Mucosa of rectum (tissue), 2 donors: ENCODE results near the gene RPS5.
"Not testable (repeated sequence)": the region's sequence is repeated elsewhere in the genome, so short reads cannot be mapped to it uniquely, and the experiment has no call there.

ENCODE experiments used
- H3K27ac ChIP-seq, 2 donors: one replicate each; pipeline ENCODE4 v1.7.0; 2013; ENCODE audit warnings: inconsistent platforms in 2 of 2, low read depth in 2 of 2, low read length in 2 of 2
- H3K27me3 ChIP-seq, 2 donors: one replicate each; pipeline ENCODE4 v1.7.0; 2013; ENCODE audit warnings: low read length in 2 of 2; ENCODE audit not compliant: control insufficient read depth in 2 of 2, insufficient read depth in 2 of 2
- H3K36me3 ChIP-seq, 2 donors: one replicate each; pipeline ENCODE4 v1.7.0; 2013; ENCODE audit warnings: low read length in 2 of 2; ENCODE audit not compliant: control insufficient read depth in 2 of 2, insufficient read depth in 2 of 2
- H3K4me1 ChIP-seq, 2 donors: one replicate each; pipeline ENCODE4 v1.7.0; 2013; ENCODE audit warnings: low read length in 2 of 2, mild to moderate bottlenecking in 1 of 2; ENCODE audit not compliant: control insufficient read depth in 2 of 2, insufficient read depth in 2 of 2
- H3K4me3 ChIP-seq, 2 donors: one replicate each; pipeline ENCODE4 v1.7.0; 2013; ENCODE audit warnings: low read length in 2 of 2
- H3K9ac ChIP-seq, 2 donors: one replicate each; pipeline ENCODE4 v1.7.0; 2013; ENCODE audit warnings: low read length in 2 of 2, low read depth in 1 of 2, mild to moderate bottlenecking in 1 of 2
- H3K9me3 ChIP-seq, 2 donors: one replicate each; pipeline ENCODE4 v1.7.0; 2013; ENCODE audit warnings: low read length in 2 of 2; ENCODE audit not compliant: control insufficient read depth in 2 of 2
- donor health status: healthy.
- donor health status: Normal muscosa, but diverticular disease.

The RPS5 gene

GRCh38 chr19:58374200-58374599 is 12.9 kb upstream of the RPS5 start:
- Histone ChIP-seq H3K27me3 (no peaks in the 10 kb centered on the region), H3K27ac (no peak overlapping the region), H3K9me3 (no peaks in the 10 kb centered on the region), H3K4me3 (no peak overlapping the region), H3K9ac (no peak overlapping the region), H3K36me3 (peaks cover 0 to 3% of the 10 kb centered on the region in 2 donors), H3K4me1 (no peaks in the 10 kb centered on the region)

GRCh38 chr19:58376724-58377123 is 10.3 kb upstream of the RPS5 start:
- not testable (repeated sequence) for H3K9me3 ChIP-seq, H3K36me3 ChIP-seq, H3K27ac ChIP-seq, H3K27me3 ChIP-seq, H3K9ac ChIP-seq, H3K4me3 ChIP-seq
- H3K4me1 ChIP-seq: peaks cover 7 to 15% of the 10 kb centered on the region in 2 donors

GRCh38 chr19:58379246-58379645 is 7.8 kb upstream of the RPS5 start:
- no peaks in the 10 kb centered on the region for H3K9me3 ChIP-seq
- no peak overlapping the region for H3K4me3 ChIP-seq
- H3K4me1 ChIP-seq: peaks cover 13 to 15% of the 10 kb centered on the region in 2 donors
- no peaks in the 10 kb centered on the region for H3K27me3 ChIP-seq
- H3K36me3 ChIP-seq: no peaks in the 10 kb centered on the region
- H3K27ac ChIP-seq: no peak overlapping the region
- H3K9ac ChIP-seq: no peak overlapping the region

DNA sequence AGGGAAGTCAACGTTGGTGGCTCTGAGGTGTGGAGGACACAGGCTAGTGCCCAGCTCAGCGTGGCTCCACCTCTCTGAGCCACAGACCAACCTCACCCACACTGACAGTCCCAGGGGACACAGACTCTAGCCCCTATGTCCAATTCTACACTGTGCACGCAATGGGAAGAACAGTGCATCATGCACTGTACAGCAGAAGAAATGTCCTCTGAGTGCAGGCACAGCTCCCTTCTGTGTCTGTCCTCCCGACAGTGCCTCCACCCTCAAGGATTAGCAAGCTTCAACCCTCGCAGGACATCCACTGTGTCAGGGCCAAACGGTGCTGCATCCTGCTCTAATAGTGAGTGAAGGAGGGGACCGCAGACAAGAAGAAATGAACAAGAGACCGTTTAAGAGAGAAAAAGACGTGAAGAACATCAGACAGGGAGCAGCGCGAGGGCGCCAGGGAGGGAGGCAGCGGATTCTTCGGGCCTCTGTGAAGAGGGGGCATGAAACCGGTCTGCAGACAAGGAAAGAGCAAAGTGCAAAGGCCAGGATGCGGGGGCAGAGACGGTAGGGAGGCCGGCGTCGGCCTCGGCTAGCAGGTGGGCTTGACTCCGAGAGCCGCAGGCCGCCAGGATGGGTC is 6.9 kb upstream of the RPS5 start:
- Histone ChIP-seq H3K9me3 (no peaks in the 10 kb centered on the region), H3K4me1 (peaks cover 13 to 15% of the 10 kb centered on the region in 2 donors), H3K27me3 (no peaks in the 10 kb centered on the region), H3K36me3 (no peaks in the 10 kb centered on the region), H3K4me3 (peak overlapping the region; percentile 63 to 89), H3K27ac (peak overlapping the region; percentile 92 to 93), H3K9ac (peak overlapping the region; percentile 76 to 93)

DNA sequence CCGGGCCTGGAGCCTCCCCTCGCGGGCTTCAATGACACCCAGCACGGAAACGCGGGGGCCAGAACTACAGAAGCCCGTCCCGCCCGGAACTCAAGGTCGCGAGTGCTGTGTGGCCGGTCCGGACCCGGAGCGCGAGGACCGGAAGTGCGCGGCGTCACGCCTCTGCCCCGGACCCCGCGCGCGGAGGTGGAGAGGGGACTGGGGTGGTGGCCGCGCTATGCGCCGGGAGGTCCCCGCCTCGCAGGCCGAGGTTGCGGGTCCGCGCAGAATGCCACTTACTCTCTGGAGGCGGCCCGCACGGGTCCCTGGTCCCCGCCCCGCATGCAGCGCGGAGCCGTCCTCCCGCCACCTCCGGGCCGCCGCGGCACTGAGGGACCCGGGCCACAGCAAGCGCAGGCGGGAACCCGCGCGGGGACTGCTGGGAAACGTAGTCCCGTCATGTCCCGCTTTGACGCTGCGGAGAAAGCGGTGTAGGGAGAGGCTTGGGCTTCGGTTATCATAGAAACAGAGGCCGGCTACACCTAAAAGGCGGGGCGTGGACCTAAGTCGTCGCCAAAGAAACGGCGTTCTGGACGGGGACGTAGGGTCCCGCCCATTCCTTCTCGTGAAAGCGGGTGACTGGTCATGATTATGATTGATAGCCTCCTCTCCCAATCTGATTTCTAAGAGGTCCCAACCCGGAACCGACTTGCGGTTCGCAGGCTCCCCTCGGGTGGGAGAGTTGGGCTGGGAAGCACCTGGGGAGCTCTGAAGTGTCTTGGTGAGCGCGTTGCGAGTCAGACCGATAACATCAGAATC is 6.2 kb upstream of the RPS5 start, which contains the start of gene ZNF837:
Gene ZNF837, minus strand, starts transcription at position 369 of the 798 bp plus-strand sequence. CDS start 11,698 bp downstream, outside the sequence.
- Histone ChIP-seq H3K9ac (peak within 1 kb of the TSS; percentile 76 to 93), H3K9me3 (no peaks in the 10 kb centered on the region), H3K36me3 (no peaks in the 10 kb centered on the region), H3K27ac (peak within 1 kb of the TSS; percentile 92 to 93), H3K4me1 (peaks cover 20 to 21% of the 10 kb centered on the region in 2 donors), H3K4me3 (peak within 1 kb of the TSS; percentile 75 to 89), H3K27me3 (no peaks in the 10 kb centered on the region)

DNA sequence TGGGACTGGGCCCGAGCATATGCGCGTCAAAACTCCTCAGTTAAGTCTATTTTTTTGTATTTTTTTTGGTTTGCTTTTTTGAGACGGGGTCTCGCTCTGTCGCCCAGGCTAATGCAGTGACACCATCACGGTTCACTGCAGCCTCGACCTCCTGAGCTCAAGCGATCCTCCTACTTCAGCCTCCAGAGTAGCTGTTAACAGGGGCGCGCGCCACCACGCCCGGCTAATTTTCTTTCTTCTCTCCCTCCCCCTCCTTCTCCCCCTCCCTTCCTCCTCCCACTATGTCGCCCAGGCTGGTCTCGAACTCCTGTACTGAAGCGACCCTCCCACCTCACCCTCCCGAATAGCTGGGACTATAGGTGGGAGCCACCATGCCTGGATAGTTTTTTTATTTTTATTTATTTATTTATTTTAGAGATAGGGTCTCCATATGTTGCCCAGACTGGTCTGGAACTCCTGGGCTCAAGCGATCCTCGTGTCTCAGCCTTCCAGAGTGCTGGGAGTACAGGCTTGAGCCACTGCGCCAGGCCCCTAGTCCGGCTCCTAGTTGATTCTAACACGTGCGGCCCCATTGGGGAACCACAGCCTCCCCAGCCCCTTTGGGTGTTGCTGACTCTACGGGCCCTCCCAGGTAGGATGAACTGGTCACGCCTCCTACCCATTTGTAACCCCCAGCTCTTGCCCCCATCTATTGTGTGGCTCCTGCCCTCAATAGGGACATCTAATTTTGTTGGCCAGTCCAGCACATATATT is 5.4 kb upstream of the RPS5 start:
- no peaks in the 10 kb centered on the region for H3K27me3 ChIP-seq
- H3K36me3 ChIP-seq: no peaks in the 10 kb centered on the region
- H3K9ac ChIP-seq: peak overlapping the region; percentile 63 to 75
- peaks cover 24 to 26% of the 10 kb centered on the region in 2 donors for H3K4me1 ChIP-seq
- H3K9me3 ChIP-seq: no peaks in the 10 kb centered on the region
- peak overlapping the region; percentile 92 to 93 for H3K27ac ChIP-seq
- peak overlapping the region; percentile 75 to 89 for H3K4me3 ChIP-seq

DNA sequence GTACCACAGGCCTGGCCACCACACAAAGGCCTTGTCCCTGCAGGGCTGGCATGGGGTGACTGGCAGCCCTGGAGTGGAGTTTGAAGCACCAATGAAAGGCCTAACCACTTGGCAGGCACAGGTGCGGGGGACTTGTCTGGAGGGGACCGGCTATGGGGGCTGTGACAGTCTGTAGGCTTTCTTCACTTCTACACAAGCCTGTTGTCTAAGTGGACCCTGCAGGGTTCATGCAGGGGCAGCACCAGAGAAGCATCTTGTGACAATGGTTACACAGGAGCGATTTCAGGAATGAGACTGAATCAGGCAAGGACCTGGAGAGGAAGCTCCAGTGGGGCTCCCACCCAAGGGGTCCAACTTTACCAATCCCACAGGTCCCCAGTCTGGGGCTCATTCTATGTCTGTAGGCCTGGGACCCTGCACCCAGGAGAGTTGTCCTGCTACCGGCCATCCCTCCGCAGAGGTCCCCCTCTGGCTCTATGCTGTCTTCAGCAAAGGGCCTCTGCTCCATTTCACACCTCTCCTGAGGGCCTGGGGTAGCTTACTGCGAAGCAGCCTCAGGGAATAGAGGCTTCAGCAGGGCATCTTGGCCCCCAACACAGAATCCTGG is 4.0 kb upstream of the RPS5 start:
- H3K36me3 ChIP-seq: peaks cover under 1% of the 10 kb centered on the region in 2 donors
- no peaks in the 10 kb centered on the region for H3K9me3 ChIP-seq
- H3K4me3 ChIP-seq: no peak overlapping the region
- H3K27me3 ChIP-seq: no peaks in the 10 kb centered on the region
- H3K4me1 ChIP-seq: peaks cover 31 to 33% of the 10 kb centered on the region in 2 donors
- no peak overlapping the region for H3K9ac ChIP-seq
- no peak overlapping the region for H3K27ac ChIP-seq

DNA sequence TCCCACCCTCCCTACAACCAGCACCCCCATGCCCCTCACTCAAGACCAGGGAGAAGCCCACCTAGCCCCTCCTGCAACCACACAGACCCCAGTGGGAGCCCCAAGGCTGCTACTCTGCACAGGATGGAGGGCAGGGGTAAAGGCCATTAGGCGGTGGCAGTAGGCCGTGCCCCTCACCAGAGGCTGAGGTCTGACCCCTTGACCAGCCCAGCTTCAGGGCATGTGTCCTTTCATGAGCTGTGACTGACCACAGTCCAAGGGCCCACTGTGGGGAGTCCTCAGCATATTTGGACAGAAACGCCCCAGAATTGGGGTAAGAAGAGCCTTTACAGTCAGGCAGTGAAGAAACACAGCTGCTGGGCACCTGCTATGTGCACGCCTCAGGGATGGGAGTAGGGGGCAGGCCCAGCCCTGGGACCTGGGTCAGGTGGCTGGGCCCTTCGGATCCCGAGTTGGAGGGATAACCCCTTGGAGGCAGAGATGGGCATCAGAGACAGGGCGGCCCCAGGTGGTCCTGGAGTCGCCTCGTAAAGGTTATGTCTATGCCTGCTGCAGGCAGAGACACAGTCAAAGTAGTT is 1.7 kb upstream of the RPS5 start:
- H3K9me3 ChIP-seq: no peaks in the 10 kb centered on the region
- peak overlapping the region; percentile 77 to 80 for H3K4me3 ChIP-seq
- H3K27me3 ChIP-seq: no peaks in the 10 kb centered on the region
- H3K27ac ChIP-seq: peak overlapping the region; percentile 98
- peaks cover 23 to 31% of the 10 kb centered on the region in 2 donors for H3K4me1 ChIP-seq
- H3K36me3 ChIP-seq: peaks cover 4% of the 10 kb centered on the region in 2 donors
- peak overlapping the region; percentile 89 to 91 for H3K9ac ChIP-seq

DNA sequence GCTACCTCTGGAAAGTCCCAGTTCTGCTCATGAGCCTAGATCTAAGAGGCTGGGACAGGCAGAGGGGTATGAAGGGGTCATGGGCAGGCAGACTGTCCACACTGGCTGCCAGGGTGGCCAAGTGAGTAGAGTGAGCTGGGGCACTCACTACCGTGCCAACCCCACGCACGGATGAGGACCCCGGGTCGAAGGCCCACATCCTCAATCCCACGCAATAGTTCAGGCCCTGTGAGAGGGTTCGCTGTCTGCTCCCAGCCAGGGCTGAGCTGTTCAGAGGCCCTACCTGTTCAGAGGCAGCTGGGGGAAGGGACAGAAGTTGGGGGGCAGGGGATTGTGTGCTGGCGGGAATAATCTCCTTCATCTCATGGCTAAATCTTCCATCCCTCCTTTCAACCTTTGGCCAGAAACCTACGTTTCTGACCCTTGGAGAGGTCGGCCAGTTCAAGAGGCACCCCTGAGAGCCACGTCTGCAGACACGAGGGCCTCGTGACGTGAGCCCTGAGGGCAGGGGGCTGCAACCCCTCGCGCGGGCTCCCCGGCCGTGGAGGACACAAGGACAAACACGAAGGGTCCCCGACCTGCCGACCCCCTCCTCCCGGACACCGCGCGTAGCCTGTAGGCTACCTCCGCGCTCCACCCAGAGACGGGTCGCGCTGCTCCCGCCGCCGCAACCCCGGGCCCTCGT is 1.0 kb upstream of the RPS5 start:
- peaks cover 22 to 33% of the 10 kb centered on the region in 2 donors for H3K4me1 ChIP-seq
- peak overlapping the region; percentile 89 to 91 for H3K9ac ChIP-seq
- H3K36me3 ChIP-seq: peaks cover 4 to 11% of the 10 kb centered on the region in 2 donors
- H3K27me3 ChIP-seq: no peaks in the 10 kb centered on the region
- H3K27ac ChIP-seq: peak overlapping the region; percentile 98
- H3K9me3 ChIP-seq: no peaks in the 10 kb centered on the region
- H3K4me3 ChIP-seq: peak overlapping the region; percentile 77 to 80
